GM21529 (cell line): ENCODE results near the gene TUBB4B.
"Not testable (repeated sequence)": the region's sequence is repeated elsewhere in the genome, so short reads cannot be mapped to it uniquely, and the experiment has no call there.

Experiments used
- ATAC-seq: cut with Tn5 transposase; IDR thresholded peaks from one replicate; pipeline ENCODE4 v1.9.1; 2021; ENCODE audit not compliant: unreplicated experiment

The TUBB4B gene

GRCh38 chr9:137250329-137251193 is 9.5 kb downstream of the TUBB4B start:
- ATAC-seq: no peak

GRCh38 chr9:137251194-137251461 is 10.0 kb downstream of the TUBB4B start, which contains the start of gene STPG3:
STPG3 (plus strand) TSS chr9:137251286; CDS start chr9:137251287, 1 bp downstream.
- no peak for ATAC-seq

- ATAC-seq: no peak
Measured at GRCh38 chr9:137251490-137252268, 10.6 kb downstream of the TUBB4B start.

GRCh38 chr9:137252555-137253506 is 11.7 kb downstream of the TUBB4B start:
- no peak for ATAC-seq

GRCh38 chr9:137253717-137254623 is 12.9 kb downstream of the TUBB4B start:
- no peak for ATAC-seq

GRCh38 chr9:137254624-137255447 is 13.7 kb downstream of the TUBB4B start, which contains the start of gene NELFB:
NELFB (plus strand) TSS chr9:137255327.
- ATAC-seq: peak; percentile 68

GRCh38 chr9:137255448-137256114 is 14.5 kb downstream of the TUBB4B start:
- ATAC-seq: peak; percentile 44

GRCh38 chr9:137256362-137256761 is 15.3 kb downstream of the TUBB4B start:
- no peak for ATAC-seq

- ATAC-seq: no peak
Measured at GRCh38 chr9:137256856-137257255, 15.8 kb downstream of the TUBB4B start.

- ATAC-seq: not testable (repeated sequence)
Measured at GRCh38 chr9:137262173-137262908, 21.3 kb downstream of the TUBB4B start.

- ATAC-seq: no peak
Measured at GRCh38 chr9:137262909-137263285, 21.8 kb downstream of the TUBB4B start.

GRCh38 chr9:137263506-137263905 is 22.4 kb downstream of the TUBB4B start:
- no peak for ATAC-seq

- ATAC-seq: no peak
Measured at GRCh38 chr9:137264067-137264466, 23.0 kb downstream of the TUBB4B start.

- no peak for ATAC-seq
Measured at GRCh38 chr9:137265496-137266161, 24.5 kb downstream of the TUBB4B start.

- ATAC-seq: no peak
Measured at GRCh38 chr9:137266162-137266527, 25.1 kb downstream of the TUBB4B start.

GRCh38 chr9:137266585-137267453 is 25.7 kb downstream of the TUBB4B start:
- no peak for ATAC-seq
